GM12891 (cell line): ENCODE measurements around the gene NAALADL2.

Source experiments
- DNase-seq: peaks from one replicate; pipeline ENCODE4 v3.0.0; 2011; ENCODE audit warnings: low spot score; ENCODE audit not compliant: insufficient read length
- FAIRE-seq: peaks from 2 replicates; lab custom pipeline; 2011; peaks lifted over from hg19 to GRCh38; lab: Jason Lieb, UNC
- PAX5 ChIP-seq: IDR thresholded peaks from 2 replicates; pipeline ENCODE4 v1.6.1; 2011; ENCODE audit warnings: low read length, moderate library complexity, mild to moderate bottlenecking; ENCODE audit not compliant: insufficient read depth, severe bottlenecking
- POLR2A ChIP-seq: IDR thresholded peaks from 2 replicates; pipeline ENCODE4 v1.6.1; 2011; ENCODE audit warnings: low read depth, low read length, control low read depth
- POLR2AphosphoS5 ChIP-seq: IDR thresholded peaks from 2 replicates; pipeline ENCODE4 v1.6.1; 2011; ENCODE audit warnings: low read depth, low read length, control low read depth
- POU2F2 ChIP-seq: IDR thresholded peaks from 2 replicates; pipeline ENCODE4 v1.6.1; 2011; ENCODE audit warnings: low read depth, mild to moderate bottlenecking, control low read depth, low read length, moderate library complexity
- SPI1 ChIP-seq: IDR thresholded peaks from 2 replicates; pipeline ENCODE4 v1.6.1; 2011; ENCODE audit warnings: low read depth, low read length, control low read depth
- TAF1 ChIP-seq: IDR thresholded peaks from 2 replicates; pipeline ENCODE4 v1.6.1; 2011; ENCODE audit warnings: low read depth, low read length, control low read depth

The NAALADL2 gene

DNA sequence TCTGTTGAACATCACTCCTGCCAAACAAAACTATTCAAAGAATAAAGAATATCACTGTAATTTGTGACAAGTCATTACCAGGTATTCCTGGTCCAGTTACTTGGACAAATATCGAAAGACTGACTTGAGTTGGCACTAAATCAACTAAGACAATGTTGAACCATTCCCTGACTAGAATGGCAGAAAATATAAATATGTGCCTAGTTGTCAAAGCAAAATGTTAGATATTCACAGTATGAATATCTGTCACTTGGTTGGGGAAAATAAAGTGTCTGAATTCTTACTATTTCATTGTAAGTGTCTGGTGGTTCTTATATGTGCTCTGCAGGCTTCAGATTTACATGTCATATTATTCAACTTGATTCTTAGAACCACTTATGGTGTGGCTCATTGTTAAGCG lies 470.2 kb downstream of the NAALADL2 start:
- TF ChIP-seq SPI1: no peak
- no peak for TF ChIP-seq POU2F2
- TF ChIP-seq TAF1: no peak
- TF ChIP-seq PAX5: no peak
- TF ChIP-seq POLR2A: no peak
- TF ChIP-seq POLR2AphosphoS5: no peak
- DNase-seq (no peak), FAIRE-seq (no peak)

GRCh38 chr3:175335229-175335628 lies 476.1 kb downstream of the NAALADL2 start:
- no peak for TF ChIP-seq POLR2AphosphoS5
- TF ChIP-seq TAF1: no peak
- no peak for TF ChIP-seq PAX5
- TF ChIP-seq POLR2A: no peak
- no peak for TF ChIP-seq POU2F2
- TF ChIP-seq SPI1: no peak
- FAIRE-seq (no peak), DNase-seq (no peak)

DNA sequence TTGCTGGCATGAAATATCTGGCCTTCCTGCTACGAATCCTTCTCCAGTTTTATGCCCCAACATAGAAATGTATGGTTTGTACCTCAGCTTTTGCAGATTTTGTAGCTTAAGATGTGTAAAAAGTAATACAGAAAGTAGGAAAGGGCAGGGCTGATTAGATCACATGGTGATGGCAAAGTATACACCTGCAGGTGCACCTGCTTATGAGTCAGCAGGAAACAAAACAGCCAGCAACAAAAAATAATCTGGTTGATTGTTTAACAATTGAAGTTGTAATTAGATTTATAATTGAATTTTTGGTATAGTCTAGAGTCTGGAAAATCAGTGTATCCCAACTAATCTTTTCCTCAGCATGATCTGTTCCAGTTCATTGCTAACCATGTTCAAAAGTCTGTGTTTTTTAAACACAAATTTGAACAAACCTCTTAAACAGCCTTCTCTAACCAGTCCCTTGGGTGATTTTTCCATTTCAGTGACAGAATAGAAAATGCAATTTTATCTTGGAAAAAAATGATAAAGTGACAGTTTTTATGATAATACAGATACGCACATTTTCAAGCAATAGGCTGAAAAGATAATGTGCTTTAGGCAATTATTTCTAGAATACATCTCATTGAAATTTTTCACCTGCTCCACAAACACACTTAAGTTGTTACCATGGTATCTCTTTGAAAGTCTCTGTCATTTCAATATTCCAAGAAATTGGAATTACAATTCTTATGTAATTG lies 477.4 kb downstream of the NAALADL2 start:
- DNase-seq: no peak
- FAIRE-seq: no peak
- TF ChIP-seq POU2F2: no peak
- no peak for TF ChIP-seq PAX5
- no peak for TF ChIP-seq POLR2AphosphoS5
- TF ChIP-seq SPI1: no peak
- no peak for TF ChIP-seq TAF1
- no peak for TF ChIP-seq POLR2A

DNA sequence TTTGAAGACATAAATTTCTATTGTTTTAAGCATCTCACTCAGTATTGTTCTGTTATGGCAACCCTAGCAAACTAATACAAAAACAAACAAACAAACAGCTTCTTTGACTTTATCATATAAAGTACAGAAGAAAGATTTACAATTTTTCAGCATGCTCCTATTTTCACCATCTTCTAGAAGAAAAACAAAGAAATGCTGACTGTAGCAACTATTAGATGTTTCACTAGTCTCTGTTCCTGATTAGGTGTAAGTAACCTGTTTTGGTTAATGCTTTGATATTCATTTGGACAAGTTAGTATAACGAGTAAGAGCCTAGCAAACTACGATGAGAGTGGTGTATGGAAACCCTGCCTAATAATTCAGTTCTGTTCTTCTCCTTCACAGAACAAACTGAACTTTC lies 478.5 kb downstream of the NAALADL2 start:
- TF ChIP-seq POLR2AphosphoS5 (no peak), PAX5 (no peak), POU2F2 (no peak), TAF1 (no peak), SPI1 (no peak), POLR2A (no peak)
- FAIRE-seq (no peak), DNase-seq (no peak)

GRCh38 chr3:175338775-175339535 lies 479.8 kb downstream of the NAALADL2 start:
- no peak for FAIRE-seq
- no peak for TF ChIP-seq POLR2AphosphoS5
- no peak for TF ChIP-seq SPI1
- no peak for DNase-seq

DNA sequence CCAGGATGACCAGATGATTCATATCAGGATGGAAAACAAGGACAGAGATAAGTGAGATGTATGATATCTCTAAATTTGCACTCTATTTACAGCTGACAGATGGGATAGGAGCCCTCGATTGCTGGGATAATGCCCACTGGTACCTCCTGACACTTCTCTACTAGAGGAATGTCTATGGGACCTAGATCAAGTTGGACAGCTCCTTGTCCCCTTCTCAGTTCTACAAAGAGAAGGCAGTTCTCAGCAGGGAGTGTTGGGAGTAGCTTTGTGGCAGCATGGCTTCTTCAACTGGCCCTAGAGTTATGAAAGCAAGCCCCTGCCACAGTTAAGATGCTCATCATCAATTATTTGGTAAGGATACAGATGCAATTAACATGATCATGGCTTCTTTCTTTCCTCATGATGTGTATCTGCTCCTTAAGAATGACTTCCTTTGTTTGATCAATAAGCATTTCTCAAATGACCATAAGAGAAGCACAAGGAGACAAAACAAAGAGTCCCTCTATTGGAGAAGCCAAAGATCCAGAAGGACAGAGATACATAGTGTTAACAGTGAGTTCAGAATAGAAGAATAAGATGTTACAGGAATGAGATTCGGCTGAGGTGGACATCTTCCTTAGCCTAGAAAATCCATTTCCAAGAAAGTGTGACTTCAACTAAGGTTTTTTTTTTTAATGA lies 481.3 kb downstream of the NAALADL2 start:
- TF ChIP-seq POLR2AphosphoS5: no peak
- no peak for TF ChIP-seq SPI1
- TF ChIP-seq POU2F2: no peak
- no peak for TF ChIP-seq POLR2A
- no peak for TF ChIP-seq PAX5
- TF ChIP-seq TAF1: no peak
- DNase-seq: no peak
- FAIRE-seq: no peak

GRCh38 chr3:175342196-175342595 lies 483.1 kb downstream of the NAALADL2 start:
- DNase-seq: no peak
- no peak for TF ChIP-seq SPI1
- no peak for TF ChIP-seq POU2F2
- no peak for TF ChIP-seq PAX5
- no peak for TF ChIP-seq TAF1
- no peak for TF ChIP-seq POLR2AphosphoS5
- peak; percentile 9 for FAIRE-seq

GRCh38 chr3:175343946-175344345 lies 484.8 kb downstream of the NAALADL2 start:
- FAIRE-seq (no peak), DNase-seq (no peak)
- no peak for TF ChIP-seq TAF1
- TF ChIP-seq POLR2AphosphoS5: no peak
- no peak for TF ChIP-seq SPI1
- TF ChIP-seq POLR2A: no peak
- TF ChIP-seq PAX5: no peak
- TF ChIP-seq POU2F2: no peak

DNA sequence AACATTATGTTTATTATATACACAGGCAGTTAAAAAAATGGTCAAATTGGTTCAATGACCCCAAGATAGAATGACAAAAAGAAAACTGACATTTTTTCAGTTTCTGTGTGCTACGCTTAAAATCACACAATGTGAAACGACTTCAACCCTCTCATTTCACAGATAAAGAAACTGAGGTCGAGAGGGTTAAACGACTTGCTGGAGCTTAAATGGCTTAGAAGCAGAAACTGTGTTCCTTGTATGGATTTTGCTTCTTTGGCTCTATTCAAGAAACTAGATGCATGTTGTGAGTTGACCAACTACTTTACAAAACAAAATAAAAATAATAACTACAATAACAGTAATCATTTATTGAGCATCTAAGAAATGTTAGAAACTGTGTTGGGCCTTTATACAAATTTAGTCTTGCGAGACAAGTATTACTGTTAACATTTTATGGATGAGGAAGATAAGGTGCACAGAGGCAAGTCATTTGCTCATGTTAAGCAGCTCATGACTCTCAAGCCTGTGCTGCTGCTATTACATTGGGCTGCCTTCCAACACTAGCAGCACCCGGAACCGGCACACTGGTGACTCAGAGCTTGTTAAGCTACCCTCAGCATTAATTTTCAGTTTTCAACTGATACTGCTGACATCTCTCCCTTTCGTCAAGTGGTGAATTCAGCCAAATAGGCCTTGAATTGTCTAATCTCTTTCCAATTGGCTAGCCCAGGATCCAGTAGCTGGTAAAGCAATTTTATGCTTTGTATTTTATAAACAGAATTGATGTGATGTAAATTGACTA lies 487.6 kb downstream of the NAALADL2 start:
- FAIRE-seq: no peak
- no peak for DNase-seq
- TF ChIP-seq POU2F2 (no peak), TAF1 (no peak), POLR2AphosphoS5 (no peak), SPI1 (no peak), POLR2A (no peak), PAX5 (no peak)
